Activated CD4-positive, alpha-beta T cell treated with anti-CD3 and anti-CD28 coated beads, Interleukin-2, amount 50 U/mL, for 4 hours (primary cell): Measurements from ENCODE around the gene SURF4.

ENCODE experiments used
- DNase-seq, 2 experiments: peaks; one replicate each; pipeline ENCODE4 v3.0.0-alpha.2; 2020

Gene SURF4

GRCh38 chr9:133375724-133376654 is at the start of gene SURF4, which contains the start of gene STKLD1:
SURF4 (minus strand) TSS chr9:133376060; CDS start chr9:133375969, 91 bp downstream.
STKLD1 (plus strand) TSS chr9:133376366; CDS start chr9:133376474, 108 bp downstream.
- DNase-seq, result peak; percentile 90 to 91

DNA sequence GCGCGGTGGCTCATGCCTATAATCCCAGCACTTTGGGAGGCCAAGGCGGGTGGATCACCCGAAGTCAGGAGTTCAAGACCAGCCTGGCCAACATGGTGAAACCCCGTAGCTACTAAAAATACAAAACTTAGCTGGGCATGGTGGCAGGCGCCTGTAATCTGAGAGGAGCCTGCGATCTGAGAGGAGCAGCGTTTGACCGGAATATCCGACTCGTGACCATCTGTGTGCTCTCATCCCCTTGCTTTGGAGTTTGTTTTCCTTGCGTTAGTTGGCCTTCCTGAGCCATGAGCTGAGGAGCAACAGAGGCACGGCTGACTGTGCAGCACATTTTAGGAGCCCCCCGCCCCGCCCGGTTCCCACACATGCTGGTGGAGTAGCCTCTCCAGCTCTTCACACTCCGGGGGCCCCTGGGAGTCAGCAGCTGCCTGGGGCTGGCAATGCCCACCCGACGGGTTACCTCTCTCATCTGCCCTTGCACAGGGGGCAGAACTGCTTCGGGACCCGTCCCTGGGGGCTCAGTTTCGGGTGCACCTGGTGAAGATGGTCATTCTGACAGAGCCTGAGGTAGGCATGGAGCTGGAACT is 49.3 kb upstream of the SURF4 start:
- no peak for DNase-seq

DNA sequence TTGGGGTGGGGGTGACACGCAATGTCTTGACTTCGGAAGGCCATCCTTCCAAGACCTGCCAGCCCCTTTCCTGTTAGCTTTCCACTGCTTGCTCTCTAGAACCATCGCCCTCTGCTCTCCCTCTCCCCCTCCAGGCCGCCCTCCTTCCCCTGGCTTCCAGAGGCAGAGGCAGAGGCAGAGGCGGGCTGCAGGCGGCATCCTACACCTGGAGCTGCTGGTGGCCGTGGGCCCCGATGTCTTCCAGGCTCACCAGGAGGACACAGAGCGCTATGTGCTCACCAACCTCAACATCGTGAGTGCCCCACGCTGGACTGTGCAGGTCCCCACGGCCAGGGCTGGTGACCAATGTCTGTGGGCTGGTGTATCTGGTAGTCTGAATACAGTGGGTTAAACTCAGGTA is 48.3 kb upstream of the SURF4 start:
- no peak for DNase-seq

GRCh38 chr9:133423216-133423615 is 47.4 kb upstream of the SURF4 start:
- DNase-seq, result no peak

- no peak for DNase-seq
These were observed 46.0 kb upstream of the SURF4 start, which contains the start of gene ADAMTS13 for GRCh38 chr9:133421615-133422542. ADAMTS13 (plus strand) TSS chr9:133422367; CDS start chr9:133422444, 77 bp downstream.

- no peak for DNase-seq
These were observed 44.5 kb upstream of the SURF4 start for GRCh38 chr9:133420392-133420827.

DNA sequence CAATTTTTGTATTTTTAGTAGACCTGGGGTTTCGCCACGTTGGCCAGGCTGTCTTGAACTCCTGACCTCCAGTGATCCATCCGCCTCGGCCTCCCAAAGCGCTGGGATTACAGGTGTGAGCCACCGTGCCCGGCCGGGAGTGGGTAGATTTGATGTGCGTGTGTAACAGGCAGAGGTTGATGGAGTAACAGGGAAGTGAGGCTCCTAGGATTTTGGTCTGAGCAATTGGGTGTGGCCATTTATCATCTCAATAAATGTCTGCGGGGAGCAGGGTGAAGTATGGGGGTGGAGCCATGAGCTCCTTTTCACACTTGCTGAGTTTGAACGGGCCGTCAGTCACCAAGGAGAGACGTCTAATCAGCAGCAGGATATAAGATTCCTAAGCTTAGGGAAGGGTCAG is 43.1 kb upstream of the SURF4 start:
- DNase-seq, result no peak

- peak; percentile 75 to 76 for DNase-seq
These were observed 41.9 kb upstream of the SURF4 start, which contains the start of gene REXO4 for GRCh38 chr9:133417541-133418461. REXO4 (minus strand) TSS chr9:133418010; CDS start chr9:133417844, 166 bp downstream.

DNA sequence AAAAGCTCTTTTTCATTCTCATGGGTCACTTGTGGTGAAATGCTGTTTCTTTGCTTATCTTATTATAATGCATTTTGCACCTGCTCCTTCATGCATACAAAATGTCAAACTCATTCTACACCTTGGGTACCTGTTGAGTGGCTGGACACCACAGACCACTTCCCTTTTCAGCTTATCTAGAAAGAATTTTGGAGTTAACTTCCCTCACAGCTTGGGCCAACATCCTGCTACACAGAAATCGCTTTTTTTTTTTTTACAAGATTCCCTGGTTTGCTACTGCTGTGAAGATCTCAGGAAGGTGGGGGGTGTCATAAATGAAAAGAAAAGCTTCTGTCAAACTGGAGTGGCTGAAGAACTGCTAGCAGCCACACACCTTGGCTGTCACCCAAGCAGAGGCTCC is 39.3 kb upstream of the SURF4 start:
- no peak for DNase-seq

DNA sequence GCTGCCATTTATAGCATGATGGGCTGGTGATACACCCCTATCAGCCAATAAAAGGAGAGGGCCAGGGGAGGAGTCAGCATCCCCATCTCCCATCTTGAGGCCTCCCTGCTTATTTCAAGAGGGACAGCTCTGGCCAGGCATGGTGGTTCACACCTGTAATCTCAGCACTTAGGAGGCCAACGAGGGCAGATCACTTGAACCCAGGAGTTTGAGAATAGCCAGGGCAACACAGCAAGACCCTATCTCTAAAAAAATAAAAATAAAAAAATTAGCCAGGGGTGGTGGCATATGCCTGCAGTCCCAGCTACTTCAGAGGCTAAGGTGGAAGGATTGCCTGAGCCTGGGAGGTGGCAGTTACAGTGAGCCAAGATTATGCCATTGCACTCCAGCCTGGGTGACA is 32.2 kb upstream of the SURF4 start:
- no peak for DNase-seq

- peak; percentile 80 to 82 for DNase-seq
These were observed 30.8 kb upstream of the SURF4 start for GRCh38 chr9:133406480-133407307.

- DNase-seq, result no peak
These were observed 29.9 kb upstream of the SURF4 start for GRCh38 chr9:133405508-133406438.

DNA sequence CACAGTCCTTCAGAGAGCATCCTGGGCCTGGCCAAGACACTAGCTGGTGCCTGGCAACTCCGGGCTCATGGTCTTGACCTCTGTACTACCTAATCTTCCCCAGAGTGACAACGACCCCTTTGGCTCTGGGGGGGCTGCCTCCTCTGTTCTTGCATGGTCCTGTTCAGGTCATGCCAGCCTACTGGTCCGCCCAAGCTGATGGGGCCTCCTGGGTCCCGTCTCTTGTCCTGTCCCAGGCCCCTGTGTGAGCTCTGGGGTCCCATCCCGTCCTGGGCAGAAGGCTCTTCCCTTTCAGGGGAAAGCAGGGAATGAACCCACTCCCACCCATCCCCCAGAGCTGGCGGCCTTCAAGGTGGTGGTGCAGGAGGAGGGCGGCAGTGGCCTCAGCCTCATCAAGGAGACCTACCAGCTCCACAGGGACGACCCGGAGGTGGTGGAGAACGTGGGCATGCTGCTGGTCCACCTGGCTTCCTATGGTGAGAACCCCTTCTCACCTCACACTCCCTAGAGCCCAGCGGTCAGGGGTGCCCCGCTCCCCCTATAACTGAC is 28.7 kb upstream of the SURF4 start:
- no peak for DNase-seq

GRCh38 chr9:133403766-133404453 is 28.1 kb upstream of the SURF4 start:
- DNase-seq, result peak; percentile 62 to 64

DNA sequence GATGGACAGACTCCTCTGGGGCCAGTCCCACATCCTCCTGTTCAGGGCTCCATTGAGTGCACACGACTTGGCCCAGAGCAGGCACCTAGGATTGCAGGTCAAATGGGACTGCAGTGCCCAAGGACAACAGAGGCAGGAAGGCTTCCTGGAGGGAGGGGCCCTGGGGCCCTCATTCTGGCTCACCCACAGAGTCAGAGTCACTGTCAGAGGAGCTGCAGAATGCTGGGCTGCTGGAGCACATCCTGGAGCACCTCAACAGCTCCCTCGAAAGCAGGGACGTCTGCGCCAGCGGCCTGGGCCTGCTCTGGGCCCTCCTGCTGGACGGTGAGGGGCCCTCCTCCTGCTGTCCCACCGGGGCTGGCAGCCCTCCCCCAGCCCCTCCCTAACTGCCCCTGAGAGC is 26.8 kb upstream of the SURF4 start:
- no peak for DNase-seq

DNA sequence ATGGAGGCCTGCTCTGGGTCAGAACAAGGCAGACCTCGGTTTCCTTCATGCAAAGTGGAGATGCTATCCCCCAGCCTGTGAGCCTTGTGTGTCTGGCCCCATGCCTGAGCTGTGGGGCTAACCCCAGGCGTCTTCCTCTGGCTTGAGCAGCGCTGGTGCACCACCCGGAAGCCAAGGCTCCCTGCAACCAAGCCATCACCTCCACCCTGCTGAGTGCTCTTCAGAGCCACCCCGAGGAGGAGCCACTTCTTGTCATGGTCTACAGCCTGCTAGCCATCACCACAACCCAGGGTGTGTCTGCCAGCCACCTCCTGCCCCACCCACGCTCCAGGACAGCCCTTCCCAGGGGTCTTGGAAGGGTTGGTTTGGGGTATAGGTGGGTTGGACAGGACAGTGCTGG is 25.7 kb upstream of the SURF4 start:
- DNase-seq, result no peak

- DNase-seq, result no peak
These were observed 24.4 kb upstream of the SURF4 start for GRCh38 chr9:133400292-133400691.

- no peak for DNase-seq
These were observed 22.0 kb upstream of the SURF4 start for GRCh38 chr9:133397895-133398294.

DNA sequence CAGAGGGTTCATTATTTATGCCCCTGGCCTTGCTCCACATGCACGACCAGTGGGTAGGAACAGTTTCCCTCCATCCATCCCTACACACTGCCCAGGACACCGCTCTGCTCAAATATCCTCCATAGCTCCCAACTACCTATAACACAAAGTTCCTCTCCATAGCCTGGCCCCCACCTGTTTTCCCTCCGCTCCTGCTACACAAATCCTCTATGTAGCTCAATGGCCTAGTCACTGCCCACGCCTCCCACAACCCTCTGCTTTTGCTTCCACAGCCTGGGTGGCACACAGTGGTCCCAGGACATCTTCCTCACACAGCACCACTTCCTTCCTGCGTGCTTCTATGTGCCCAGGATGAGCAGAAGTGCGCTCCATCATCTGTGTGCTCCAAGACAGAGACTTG is 21.5 kb upstream of the SURF4 start:
- DNase-seq, result no peak
